PC-3 (cell line): Measurements from ENCODE around the gene MID2. TPM values are rescaled to one million over a fixed set of nuclear protein-coding genes. Genes with fewer than 3 reads are reported as not detected.

Experiments
- ATAC-seq: fragments of 200-7000 bp; cut with Tn5 transposase; 2 replicates; pipeline ENCODE4 v1.9.1; 2020; ENCODE audit warnings: mild to moderate bottlenecking, moderate library complexity
- BruUV-seq: library from RNA; stranded (reverse); fragments of 400-500 nt; replicated peaks from 2 replicates; lab custom pipeline; 2021; lab: Mats Ljungman, UMichigan
- CTCF ChIA-PET: fragments of 300-600 bp; sonication (Branson Sonifier 250); formaldehyde crosslinking; loops from one replicate; lab custom pipeline; 2022; ENCODE audit warnings: antibody characterized with exemption; lab: Charles Lee
- POLR2A ChIA-PET: fragments of 300-600 bp; sonication (Branson Sonifier 250); formaldehyde crosslinking; loops from one replicate; lab custom pipeline; 2022; ENCODE audit warnings: antibody characterized with exemption; ENCODE audit not compliant: unreplicated experiment; lab: Charles Lee
- DNase-seq: peaks from one replicate; pipeline ENCODE4 v3.0.0-alpha.2; 2015
- H2AFZ ChIP-seq: fragments of 300-600 bp; sonication (generic); 2 replicates; pipeline ENCODE4 v1.6.0; 2016; ENCODE audit warnings: antibody characterized with exemption, low read length
- H3F3A ChIP-seq: fragments of 300-600 bp; sonication (generic); one replicate; pipeline ENCODE4 v1.6.0; 2017; ENCODE audit warnings: antibody characterized with exemption, low read length, control low read depth, mild to moderate bottlenecking; ENCODE audit not compliant: unreplicated experiment
- H3K27ac ChIP-seq: fragments of 300-600 bp; sonication (generic); 2 replicates; pipeline ENCODE4 v1.5.1; 2016; ENCODE audit warnings: mild to moderate bottlenecking, low read length
- H3K27me3 ChIP-seq: fragments of 300-600 bp; sonication (generic); 2 replicates; pipeline ENCODE4 v1.6.1; 2016; ENCODE audit warnings: low read length, mixed read lengths
- H3K36me3 ChIP-seq: fragments of 300-600 bp; sonication (generic); 2 replicates; pipeline ENCODE4 v1.6.1; 2016; ENCODE audit warnings: low read depth, mixed run types, low read length, mixed read lengths
- H3K4me1 ChIP-seq: fragments of 300-600 bp; sonication (generic); 2 replicates; pipeline ENCODE4 v1.5.1; 2016; ENCODE audit warnings: low read length; ENCODE audit not compliant: insufficient read depth
- H3K4me2 ChIP-seq: fragments of 300-600 bp; sonication (generic); 2 replicates; pipeline ENCODE4 v1.6.0; 2016; ENCODE audit warnings: low read length
- H3K4me3 ChIP-seq: fragments of 300-600 bp; sonication (generic); 2 replicates; pipeline ENCODE4 v1.5.1; 2016; ENCODE audit warnings: mild to moderate bottlenecking, low read length, mixed read lengths
- H3K79me2 ChIP-seq: fragments of 300-600 bp; sonication (generic); 2 replicates; pipeline ENCODE4 v1.6.1; 2017; ENCODE audit warnings: low read length, mixed read lengths
- H3K9ac ChIP-seq: fragments of 300-600 bp; sonication (generic); 2 replicates; pipeline ENCODE4 v1.6.0; 2016; ENCODE audit warnings: mild to moderate bottlenecking, low read length
- H3K9me2 ChIP-seq: fragments of 300-600 bp; sonication (generic); replicated peaks from 2 replicates; pipeline ENCODE4 v1.6.1; 2016; ENCODE audit warnings: mixed run types, low read length, mixed read lengths
- H3K9me3 ChIP-seq: fragments of 300-600 bp; sonication (generic); 2 replicates; pipeline ENCODE4 v1.6.1; 2016; ENCODE audit warnings: low read length, mixed read lengths
- H4K20me1 ChIP-seq: fragments of 300-600 bp; sonication (generic); 2 replicates; pipeline ENCODE4 v1.6.1; 2016; ENCODE audit warnings: low read length, mixed read lengths
- EZH2 ChIP-seq: fragments of 300-600 bp; sonication (generic); IDR thresholded peaks from one replicate; pipeline ENCODE4 v1.6.1; 2017; ENCODE audit warnings: antibody characterized with exemption, mild to moderate bottlenecking, low read length; ENCODE audit not compliant: unreplicated experiment
- EZH2phosphoT487 ChIP-seq: fragments of 300-600 bp; sonication (generic); IDR thresholded peaks from 2 replicates; pipeline ENCODE4 v1.6.1; 2018; ENCODE audit warnings: mild to moderate bottlenecking, antibody characterized with exemption, low read length, borderline replicate concordance
- intact Hi-C: fragments of 100-400 bp; cut with micrococcal nuclease; formaldehyde crosslinking; loops from 2 replicates; pipeline ENCODE4 v1.9.0; 2023
- total RNA-seq: library from RNA; depleted of rRNA; stranded (reverse); fragments of >200 nt; gene quantifications from 2 replicates; pipeline ENCODE4 v1.2.3, GENCODE V29; 2014
- TF ChIP-seq, protein P1 (sequence below): fragments of 300-600 bp; sonication (generic); conservative IDR thresholded peaks from 2 replicates; pipeline ENCODE4 v1.5.1; 2017; ENCODE audit warnings: antibody characterized with exemption, low read depth, mild to moderate bottlenecking, low read length

MID2 gene
- total RNA-seq, 1 experiment from 2014 or later = 19.2 TPM

DNA sequence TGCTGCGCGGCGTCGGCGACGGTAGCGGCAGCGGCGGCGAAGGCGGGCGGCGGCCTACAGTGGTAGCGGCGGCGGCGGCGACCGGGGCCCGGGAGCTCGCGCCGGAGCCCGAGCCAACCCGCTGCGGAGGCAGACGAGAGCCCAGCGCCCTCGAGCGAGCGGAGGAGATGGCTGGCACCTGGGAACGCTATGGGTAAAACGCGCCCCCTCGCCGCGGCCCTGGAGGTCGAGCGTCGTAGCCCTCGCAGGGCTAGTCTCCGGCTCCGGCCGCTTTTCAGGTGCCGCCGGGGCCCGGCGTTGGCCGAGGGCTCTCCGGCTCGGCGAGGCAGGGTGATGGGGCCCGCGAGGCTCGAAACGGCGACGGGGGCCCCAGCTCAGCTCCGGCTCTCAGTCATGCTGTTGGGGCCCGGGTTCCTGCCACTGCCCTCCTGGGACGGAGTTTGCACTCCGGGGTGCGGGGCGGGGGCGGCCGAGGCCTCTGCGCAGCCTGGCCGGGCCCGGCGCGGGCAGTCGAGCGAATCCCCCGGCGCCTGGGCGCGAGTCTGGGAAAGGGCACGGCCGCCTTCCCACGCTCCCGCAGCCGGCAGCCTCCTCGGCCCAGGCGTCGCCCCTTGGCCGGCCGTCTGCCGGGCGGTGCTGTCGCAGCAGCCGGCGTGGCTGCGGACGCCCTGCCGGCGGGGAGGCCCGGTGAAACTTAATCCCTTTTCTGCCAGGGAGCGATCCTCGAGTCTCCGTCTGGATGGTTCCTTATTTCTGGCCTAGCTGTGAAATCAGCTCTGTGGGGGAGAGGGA is 768 bp downstream of the MID2 start:
- H3K36me3 ChIP-seq = no peaks in the 10 kb centered on the region
- CTCF ChIA-PET = no interaction called here
- peak; percentile 47 for DNase-seq
- intact Hi-C loops = no loop called here
- no peaks in the 10 kb centered on the region for H3K27me3 ChIP-seq
- H3K27ac ChIP-seq = peak overlapping the region; percentile 47
- no peaks in the 10 kb centered on the region for H3F3A ChIP-seq
- no TSS peak for BruUV-seq
- peaks cover 14% of the 10 kb centered on the region for H3K4me1 ChIP-seq
- H3K4me2 ChIP-seq = peak overlapping the region; percentile 91
- POLR2A ChIA-PET = no interaction called here
- H3K79me2 ChIP-seq = peaks cover 49% of the 10 kb centered on the region
- H3K9me2 ChIP-seq = no peaks in the 10 kb centered on the region
- TF ChIP-seq EZH2phosphoT487 (no peak), EZH2 (no peak)
- peak overlapping the region; percentile 90 for H2AFZ ChIP-seq
- peak overlapping the region; percentile 82 for H3K4me3 ChIP-seq
- peak overlapping the region; percentile 78 for H3K9ac ChIP-seq
- ATAC-seq = peak; percentile 58
- H3K9me3 ChIP-seq = no peaks in the 10 kb centered on the region
- no peaks in the 10 kb centered on the region for H4K20me1 ChIP-seq

GRCh38 chrX:107827030-107827831 is 1.6 kb downstream of the MID2 start:
- H3K36me3 ChIP-seq = no peaks in the 10 kb centered on the region
- no peak for TF ChIP-seq EZH2phosphoT487
- TF ChIP-seq, protein P1, sequence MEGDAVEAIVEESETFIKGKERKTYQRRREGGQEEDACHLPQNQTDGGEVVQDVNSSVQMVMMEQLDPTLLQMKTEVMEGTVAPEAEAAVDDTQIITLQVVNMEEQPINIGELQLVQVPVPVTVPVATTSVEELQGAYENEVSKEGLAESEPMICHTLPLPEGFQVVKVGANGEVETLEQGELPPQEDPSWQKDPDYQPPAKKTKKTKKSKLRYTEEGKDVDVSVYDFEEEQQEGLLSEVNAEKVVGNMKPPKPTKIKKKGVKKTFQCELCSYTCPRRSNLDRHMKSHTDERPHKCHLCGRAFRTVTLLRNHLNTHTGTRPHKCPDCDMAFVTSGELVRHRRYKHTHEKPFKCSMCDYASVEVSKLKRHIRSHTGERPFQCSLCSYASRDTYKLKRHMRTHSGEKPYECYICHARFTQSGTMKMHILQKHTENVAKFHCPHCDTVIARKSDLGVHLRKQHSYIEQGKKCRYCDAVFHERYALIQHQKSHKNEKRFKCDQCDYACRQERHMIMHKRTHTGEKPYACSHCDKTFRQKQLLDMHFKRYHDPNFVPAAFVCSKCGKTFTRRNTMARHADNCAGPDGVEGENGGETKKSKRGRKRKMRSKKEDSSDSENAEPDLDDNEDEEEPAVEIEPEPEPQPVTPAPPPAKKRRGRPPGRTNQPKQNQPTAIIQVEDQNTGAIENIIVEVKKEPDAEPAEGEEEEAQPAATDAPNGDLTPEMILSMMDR = no peak
- TF ChIP-seq EZH2 = no peak
- H3K79me2 ChIP-seq = peaks cover 57% of the 10 kb centered on the region
- ChIA-PET POLR2A (no interaction called here), CTCF (no interaction called here)
- intact Hi-C loops = no loop called here
- peak overlapping the region; percentile 91 for H3K4me2 ChIP-seq
- H3K27me3 ChIP-seq = no peaks in the 10 kb centered on the region
- no peak for ATAC-seq
- H2AFZ ChIP-seq = peak overlapping the region; percentile 90
- H3K9me3 ChIP-seq = no peaks in the 10 kb centered on the region
- H3K9me2 ChIP-seq = no peaks in the 10 kb centered on the region
- BruUV-seq = TSS peak; percentile 27
- H3K27ac ChIP-seq = peak overlapping the region; percentile 47
- peaks cover 14% of the 10 kb centered on the region for H3K4me1 ChIP-seq
- no peaks in the 10 kb centered on the region for H3F3A ChIP-seq
- DNase-seq = no peak
- H3K9ac ChIP-seq = peak overlapping the region; percentile 78
- H4K20me1 ChIP-seq = no peaks in the 10 kb centered on the region
- peak overlapping the region; percentile 82 for H3K4me3 ChIP-seq

DNA sequence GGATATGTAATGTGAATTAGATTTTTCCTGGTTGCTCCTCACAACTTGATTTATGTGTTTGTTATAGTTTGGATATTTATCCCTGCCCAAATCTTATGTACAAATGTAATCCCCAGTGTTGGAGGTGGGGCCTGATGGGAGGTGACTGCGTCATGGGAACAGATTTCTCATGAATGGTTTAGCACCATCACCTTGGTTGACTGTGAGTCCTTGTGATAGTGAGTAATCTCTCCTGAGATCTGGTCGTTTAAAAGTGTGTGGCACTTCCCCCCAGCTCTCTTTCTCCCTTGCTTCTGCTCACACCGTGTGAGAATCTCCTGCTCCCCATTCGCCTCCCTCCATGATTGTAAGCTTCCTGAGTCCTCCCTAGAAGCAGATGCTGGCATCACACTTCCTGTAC is 2.2 kb downstream of the MID2 start:
- Histone ChIP-seq H2AFZ (no peak overlapping the region), H3K27me3 (no peaks in the 10 kb centered on the region), H3K4me1 (peaks cover 14% of the 10 kb centered on the region), H3F3A (no peaks in the 10 kb centered on the region), H3K9ac (no peak overlapping the region), H3K9me2 (no peaks in the 10 kb centered on the region), H3K27ac (no peak overlapping the region), H3K9me3 (no peaks in the 10 kb centered on the region), H3K79me2 (peaks cover 63% of the 10 kb centered on the region), H3K36me3 (no peaks in the 10 kb centered on the region), H3K4me3 (peak overlapping the region; percentile 82), H3K4me2 (peak overlapping the region; percentile 91), H4K20me1 (no peaks in the 10 kb centered on the region)
- CTCF ChIA-PET = no interaction called here
- BruUV-seq = no TSS peak
- POLR2A ChIA-PET = no interaction called here
- intact Hi-C loops = no loop called here
- no peak for TF ChIP-seq EZH2phosphoT487
- TF ChIP-seq EZH2 = no peak
- TF ChIP-seq, protein P1 = no peak
- ATAC-seq (no peak), DNase-seq (no peak)
